ENCODE data around the gene TPRN. TPM values are rescaled to one million over a fixed set of nuclear protein-coding genes. Genes with fewer than 3 reads are reported as not detected.

The TPRN gene
- total and polyA plus RNA-seq, 2 donors (not counting 3 experiments of a cell fraction or from before 2014, with no cell fraction given), result 4.3 to 12.4 TPM

GRCh38 chr9:137145731-137146526 is 54.6 kb downstream of the TPRN start:
- Histone ChIP-seq H3K36me3 (ENCODE audit: control insufficient read depth in 2 of 2, extremely low read depth in 1 of 2, insufficient read depth in 2 of 2, low read length in 2 of 2) (no peaks in the 10 kb centered on the region), H3K4me1 (ENCODE audit: control insufficient read depth, extremely low read depth, insufficient read depth, low read length) (no peaks in the 10 kb centered on the region), H3K9me3 (replicated peaks; ENCODE audit: control insufficient read depth, insufficient read depth, low read length) (no peaks in the 10 kb centered on the region), H4K20me1 (replicated peaks; ENCODE audit: control insufficient read depth, extremely low read depth, insufficient read depth, low read length) (no peaks in the 10 kb centered on the region), H3K27me3 (ENCODE audit: control insufficient read depth in 2 of 2, insufficient read depth in 2 of 2, low read length in 2 of 2) (peaks cover 0 to 2% of the 10 kb centered on the region in 2 experiments), H3K79me2 (ENCODE audit: control insufficient read depth, insufficient read depth, low read length) (no peaks in the 10 kb centered on the region), H3K4me3 (replicated peaks in 1 of 3; ENCODE audit: insufficient read depth in 1 of 3, low read depth in 1 of 3, low read length in 3 of 3) (no peak overlapping the region), H2AFZ (ENCODE audit: low read depth, low read length) (no peak overlapping the region), H3K27ac (ENCODE audit: insufficient read depth, low read depth, low read length) (no peak overlapping the region), H3K9me1 (replicated peaks; ENCODE audit: control insufficient read depth, extremely low read depth, insufficient read depth, low read length) (no peaks in the 10 kb centered on the region), H3K9ac (replicated peaks; ENCODE audit: extremely low read depth, insufficient read depth, low read length) (no peak overlapping the region), H3K4me2 (ENCODE audit: insufficient read depth, low read length) (no peak overlapping the region)
- CTCF ChIA-PET, result no interaction called here
- intact Hi-C loops (cut with micrococcal nuclease), result no loop called here
- no TSS peak for BruUV-seq (replicated peaks)
- no peak for TF ChIP-seq FOS (IDR thresholded peaks at IDR 0.05; ENCODE audit: borderline replicate concordance, insufficient read depth, low read length)
- no peak for TF ChIP-seq EZH2 (IDR thresholded peaks at IDR 0.05; ENCODE audit: borderline replicate concordance, low read depth, low read length, severe bottlenecking)
- TF ChIP-seq POLR2AphosphoS5 (IDR thresholded peaks at IDR 0.05; ENCODE audit: insufficient read depth, low read depth, low read length), result no peak
- TF ChIP-seq MAX (IDR thresholded peaks at IDR 0.05; ENCODE audit: insufficient read depth, insufficient read length), result no peak
- no peak for TF ChIP-seq POLR2A (IDR thresholded peaks at IDR 0.05; ENCODE audit: low read depth, low read length)
- no peak for TF ChIP-seq GATA2 (IDR thresholded peaks at IDR 0.05; ENCODE audit: insufficient read depth, insufficient read length, low read depth, low read length)
- TF ChIP-seq CTCF (IDR thresholded peaks at IDR 0.05; ENCODE audit: extremely low read depth in 1 of 2, insufficient read depth in 1 of 2, low read depth in 1 of 2, low read length in 2 of 2), result no peak
- TF ChIP-seq MYC (IDR thresholded peaks at IDR 0.05; ENCODE audit: low read depth, low read length), result no peak
- no peak for TF ChIP-seq JUN (IDR thresholded peaks at IDR 0.05; ENCODE audit: borderline replicate concordance, insufficient read depth, insufficient read length, low read depth)
- no peak for DNase-seq (ENCODE audit: low read depth, low spot score)
- no peak for FAIRE-seq
- POLR2A ChIA-PET, result interaction anchor here (0.8 kb wide), 1 partner anchor 95 kb away, joined by 3 read pairs; the partner anchor contains the start of gene TUBB4B
- dilution Hi-C loops (cut with MboI; ENCODE audit: extremely low pct_ligation_motif_present, low sequenced_read_pairs), result no loop called here
